Osteocyte (in vitro differentiated cells): Measurements from ENCODE around the gene TMEM204. TPM values are rescaled to one million over a fixed set of nuclear protein-coding genes. Genes with fewer than 3 reads are reported as not detected.

Experiments used
- DNase-seq: peaks from one replicate; pipeline ENCODE4 v3.0.0; 2021; ENCODE audit warnings: mixed read lengths; ENCODE audit not compliant: unreplicated experiment; ENCODE audit errors: extremely low spot score
- H3K27ac Mint-ChIP-seq: one replicate; pipeline ENCODE4 v1.8.0; 2021; ENCODE audit warnings: mild to moderate bottlenecking, mixed read lengths; ENCODE audit not compliant: unreplicated experiment
- H3K27me3 Mint-ChIP-seq: one replicate; pipeline ENCODE4 v1.8.0; 2021; ENCODE audit warnings: mixed read lengths; ENCODE audit not compliant: unreplicated experiment
- H3K36me3 Mint-ChIP-seq: one replicate; pipeline ENCODE4 v1.8.0; 2021; ENCODE audit warnings: mixed read lengths; ENCODE audit not compliant: unreplicated experiment
- H3K4me1 Mint-ChIP-seq: one replicate; pipeline ENCODE4 v1.8.0; 2021; ENCODE audit warnings: mixed read lengths; ENCODE audit not compliant: unreplicated experiment
- H3K4me3 Mint-ChIP-seq: one replicate; pipeline ENCODE4 v1.8.0; 2021; ENCODE audit warnings: mild to moderate bottlenecking, moderate library complexity, mixed read lengths; ENCODE audit not compliant: unreplicated experiment
- H3K9me3 Mint-ChIP-seq: one replicate; pipeline ENCODE4 v1.8.0; 2021; ENCODE audit warnings: mixed read lengths; ENCODE audit not compliant: unreplicated experiment
- CTCF ChIP-seq: fragments of 200-600 bp; sonication (generic); IDR thresholded peaks from 2 replicates; pipeline ENCODE4 v1.5.0; 2021; ENCODE audit warnings: antibody characterized with exemption, mild to moderate bottlenecking, moderate library complexity
- total RNA-seq: library from RNA; stranded (reverse); gene quantifications from 2 replicates; pipeline ENCODE4 v1.2.1, GENCODE V29; 2021

TMEM204 gene
- total RNA-seq, 1 donor from 2014 or later = 14.5 TPM

- H3K27ac Mint-ChIP-seq = no peak overlapping the region
- DNase-seq = peak; percentile 83
- H3K27me3 Mint-ChIP-seq = no peaks in the 10 kb centered on the region
- H3K4me3 Mint-ChIP-seq = no peak overlapping the region
- peaks cover 17% of the 10 kb centered on the region for H3K4me1 Mint-ChIP-seq
- TF ChIP-seq CTCF = no peak
- H3K9me3 Mint-ChIP-seq = no peaks in the 10 kb centered on the region
- peaks cover 7% of the 10 kb centered on the region for H3K36me3 Mint-ChIP-seq
These were observed 37.6 kb upstream of the TMEM204 start for GRCh38 chr16:1495889-1496262.

- no peak overlapping the region for H3K27ac Mint-ChIP-seq
- no peak overlapping the region for H3K4me3 Mint-ChIP-seq
- H3K4me1 Mint-ChIP-seq = peaks cover 17% of the 10 kb centered on the region
- no peaks in the 10 kb centered on the region for H3K9me3 Mint-ChIP-seq
- H3K27me3 Mint-ChIP-seq = no peaks in the 10 kb centered on the region
- TF ChIP-seq CTCF = no peak
- DNase-seq = peak; percentile 84
- H3K36me3 Mint-ChIP-seq = peaks cover 7% of the 10 kb centered on the region
These were observed 37.0 kb upstream of the TMEM204 start for GRCh38 chr16:1496464-1496863.

- no peak for DNase-seq
- no peaks in the 10 kb centered on the region for H3K9me3 Mint-ChIP-seq
- no peak overlapping the region for H3K4me3 Mint-ChIP-seq
- peaks cover 9% of the 10 kb centered on the region for H3K36me3 Mint-ChIP-seq
- no peaks in the 10 kb centered on the region for H3K27me3 Mint-ChIP-seq
- TF ChIP-seq CTCF = no peak
- peaks cover 17% of the 10 kb centered on the region for H3K4me1 Mint-ChIP-seq
- no peak overlapping the region for H3K27ac Mint-ChIP-seq
These were observed 36.4 kb upstream of the TMEM204 start for GRCh38 chr16:1497014-1497598.

- DNase-seq = no peak
- Mint-ChIP-seq H3K27me3 (no peaks in the 10 kb centered on the region), H3K36me3 (peaks cover 13% of the 10 kb centered on the region), H3K9me3 (no peaks in the 10 kb centered on the region), H3K27ac (no peak overlapping the region), H3K4me1 (peaks cover 6% of the 10 kb centered on the region), H3K4me3 (no peak overlapping the region)
- no peak for TF ChIP-seq CTCF
These were observed 34.4 kb upstream of the TMEM204 start for GRCh38 chr16:1498899-1499676.

- Mint-ChIP-seq H3K27me3 (no peaks in the 10 kb centered on the region), H3K4me3 (no peak overlapping the region), H3K4me1 (peaks cover 2% of the 10 kb centered on the region), H3K9me3 (no peaks in the 10 kb centered on the region), H3K27ac (no peak overlapping the region), H3K36me3 (peaks cover 13% of the 10 kb centered on the region)
- TF ChIP-seq CTCF = no peak
- peak; percentile 84 for DNase-seq
These were observed 33.6 kb upstream of the TMEM204 start for GRCh38 chr16:1499756-1500464.
